ENCODE data around the gene ZBTB7A.

ZBTB7A gene

DNA sequence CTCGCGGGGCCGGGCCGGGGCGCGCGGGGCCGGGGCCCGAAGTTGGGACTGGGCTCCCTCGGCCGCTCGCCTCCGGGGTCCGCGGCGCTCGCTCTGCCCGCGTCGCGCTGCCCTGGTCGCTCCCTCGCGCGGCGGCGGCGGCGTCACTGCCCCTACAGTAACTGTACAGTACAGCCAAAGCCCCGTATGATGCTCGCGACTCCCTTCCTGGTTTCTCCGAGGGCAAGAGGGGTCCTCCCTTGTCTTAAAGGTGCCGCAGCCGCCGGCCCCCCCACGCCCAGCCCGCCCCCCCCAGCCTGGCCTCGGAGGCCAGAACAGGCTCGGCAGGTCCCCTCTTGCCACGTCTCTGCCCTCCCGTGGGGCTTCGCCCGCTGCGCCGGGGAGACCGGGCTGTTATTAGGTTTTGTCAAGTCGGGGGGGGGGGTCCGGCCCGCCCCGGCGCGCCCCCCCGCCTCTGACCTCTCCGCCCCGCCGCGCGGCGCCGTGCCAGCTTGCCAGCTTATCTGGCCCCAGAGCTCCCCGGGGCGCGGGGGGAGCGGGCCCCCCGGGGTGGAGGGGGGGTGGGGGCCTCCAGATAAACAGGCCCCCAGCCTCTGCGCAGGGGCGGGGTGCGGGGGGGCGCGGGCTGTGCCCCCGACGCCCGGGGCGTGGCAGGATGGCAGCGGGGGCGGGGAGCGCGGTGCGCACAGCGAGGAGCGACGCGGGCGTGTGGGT lies at the start of gene ZBTB7A:
Gene ZBTB7A, minus strand, starts transcription at position 218 of the 714 bp plus-strand sequence. CDS start 11,667 bp downstream, outside the sequence.
- no peak for FAIRE-seq

DNA sequence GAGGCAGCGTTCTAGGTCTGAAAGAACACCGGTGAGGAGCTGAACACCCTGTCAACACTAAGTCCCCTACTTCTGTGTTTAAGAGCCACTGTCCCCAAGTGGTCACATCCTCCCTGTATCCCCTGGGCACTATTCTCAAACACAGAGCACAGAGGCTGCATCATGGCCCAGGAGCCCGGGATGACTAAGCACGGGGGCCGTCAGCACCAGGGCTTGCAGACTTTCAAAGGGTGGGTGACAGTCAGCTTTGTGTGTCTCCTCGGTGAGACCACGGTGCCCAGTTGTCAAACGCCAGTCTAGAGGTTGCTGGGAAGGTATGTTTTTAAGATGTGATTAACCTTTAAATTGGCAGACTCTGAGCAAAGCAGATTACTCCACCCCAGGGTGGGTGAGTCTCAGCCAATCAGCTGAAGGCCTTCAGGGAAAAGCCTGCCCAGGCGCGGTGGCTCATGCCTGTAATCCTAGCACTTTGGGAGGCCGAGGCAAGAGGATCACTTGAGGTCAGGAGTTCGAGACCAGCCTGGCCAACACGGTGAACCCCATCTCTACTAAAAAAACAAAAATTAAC lies 49.2 kb upstream of the ZBTB7A start:
- no peak for FAIRE-seq

DNA sequence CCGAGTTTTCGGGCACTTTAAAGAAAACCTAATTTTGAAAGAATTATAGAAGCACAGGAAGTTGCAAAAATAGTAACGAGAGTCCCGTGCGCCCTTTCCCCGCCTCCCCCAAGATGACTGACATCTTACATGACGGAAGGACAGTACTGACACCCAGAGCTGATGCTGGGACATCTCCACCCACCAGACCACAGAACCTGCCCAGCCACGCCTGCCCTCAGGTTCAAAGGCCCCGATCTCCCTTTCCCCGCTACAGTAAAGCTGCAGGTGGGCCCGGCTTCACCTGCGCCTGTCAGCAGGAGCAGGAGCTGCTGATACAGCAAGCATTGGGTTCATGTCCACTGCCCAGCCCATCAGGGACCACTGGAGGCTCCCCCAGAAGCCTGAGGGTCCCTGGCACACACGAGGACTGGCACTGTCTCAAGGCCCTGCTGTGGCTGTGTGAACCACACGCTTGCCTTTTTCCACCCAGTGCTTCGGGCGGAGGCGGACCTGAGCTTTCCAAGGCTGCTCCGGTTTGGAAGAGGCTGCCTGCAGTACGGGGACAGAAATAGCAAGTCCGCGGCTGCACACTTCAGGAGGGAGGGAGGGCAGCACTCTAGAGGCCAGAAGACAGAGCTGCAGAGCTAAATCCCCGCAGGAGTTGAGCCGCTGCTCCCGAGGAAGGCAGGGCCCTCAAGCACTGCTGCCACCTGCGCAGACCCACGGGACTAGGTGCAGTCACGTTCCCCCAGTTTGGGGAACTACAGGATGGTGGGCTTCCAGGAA lies 48.5 kb upstream of the ZBTB7A start:
- FAIRE-seq, result no peak

DNA sequence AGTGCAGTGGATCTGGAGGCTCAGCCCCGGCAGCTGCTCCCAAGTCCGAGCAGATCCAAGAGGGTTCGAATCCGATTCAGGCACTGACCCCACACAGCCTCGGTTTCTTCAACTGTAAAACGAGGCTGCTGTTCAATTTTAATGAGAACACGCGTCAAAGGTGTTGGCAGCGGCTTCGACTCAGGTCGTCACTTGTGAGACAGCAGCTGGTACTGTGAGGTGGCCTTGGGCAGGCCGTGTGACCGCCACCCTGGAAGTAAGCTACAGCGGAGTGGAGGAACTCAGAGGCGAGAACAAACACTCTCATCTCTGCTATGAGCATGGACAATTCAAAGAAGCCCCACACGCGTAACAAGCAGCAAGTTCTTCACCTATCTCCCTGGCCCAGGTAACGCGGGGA lies 47.5 kb upstream of the ZBTB7A start:
- FAIRE-seq, result no peak

DNA sequence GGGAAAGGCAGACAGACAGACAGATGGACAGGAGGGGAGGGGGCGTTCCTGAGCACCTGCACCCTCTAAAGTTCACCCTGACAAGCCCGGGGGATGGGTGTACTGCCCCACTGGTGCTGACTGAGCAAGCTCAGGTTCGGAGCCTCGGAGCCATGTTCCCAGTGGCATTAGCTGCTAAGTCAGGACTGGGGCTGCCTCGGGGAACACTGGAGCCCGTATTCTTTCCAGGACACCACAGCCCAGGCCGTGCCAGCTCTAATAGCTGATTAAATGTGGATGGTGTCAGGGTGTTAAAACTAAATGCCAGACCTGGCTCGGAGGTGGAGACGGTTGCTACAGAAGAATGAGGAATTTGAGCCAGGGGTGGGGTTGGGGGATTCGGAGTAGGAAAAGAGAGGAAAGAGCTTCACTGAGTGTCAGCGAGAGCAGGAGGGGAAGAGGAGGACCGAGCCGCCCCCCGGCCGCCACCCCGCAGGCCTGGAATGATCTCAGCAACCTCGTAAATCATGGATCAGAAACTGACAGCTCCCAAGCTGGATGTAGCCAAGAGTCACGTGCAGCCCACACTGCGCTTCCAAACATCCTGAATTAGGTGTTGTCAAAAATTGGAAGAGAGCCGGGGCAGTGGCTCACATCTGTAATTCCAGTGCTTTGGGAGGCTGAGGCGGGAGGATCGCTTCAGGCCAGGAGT lies 46.8 kb upstream of the ZBTB7A start:
- no peak for FAIRE-seq

DNA sequence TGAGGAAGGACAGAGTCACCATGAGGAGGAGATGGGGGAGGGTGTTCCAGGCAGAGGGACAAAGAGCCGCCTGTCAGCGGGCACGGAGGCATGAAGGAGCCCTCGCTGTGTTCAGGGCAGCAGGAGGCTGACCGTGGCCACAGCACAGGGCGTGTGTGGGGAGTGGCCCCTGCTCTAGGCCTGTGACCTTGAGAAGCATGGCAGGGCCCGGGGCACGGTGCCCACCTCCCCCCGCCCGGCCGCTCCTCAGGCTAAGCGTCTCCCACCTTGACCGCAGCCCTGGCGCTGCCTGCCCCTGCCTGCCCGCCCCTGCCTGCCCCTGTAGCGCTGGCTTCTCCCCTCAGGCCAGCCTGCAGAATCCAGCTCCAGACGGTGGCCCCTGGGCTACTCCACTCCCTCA lies 45.7 kb upstream of the ZBTB7A start:
- FAIRE-seq, result no peak

DNA sequence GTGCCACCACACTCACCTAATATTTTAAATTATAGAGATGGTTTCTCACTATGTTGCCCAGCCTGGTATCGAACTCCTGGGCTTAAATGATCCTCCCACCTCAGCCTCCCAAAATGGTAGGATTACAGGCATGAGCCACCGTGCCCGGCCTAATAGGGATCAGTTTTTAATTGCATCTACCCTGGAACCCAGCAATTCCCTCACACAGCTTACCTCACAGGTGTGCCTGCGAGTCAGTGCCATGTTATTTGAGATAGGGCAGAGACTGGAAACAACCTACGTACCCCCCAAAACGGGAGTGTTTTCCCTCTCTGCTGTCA lies 42.9 kb upstream of the ZBTB7A start:
- no peak for FAIRE-seq

DNA sequence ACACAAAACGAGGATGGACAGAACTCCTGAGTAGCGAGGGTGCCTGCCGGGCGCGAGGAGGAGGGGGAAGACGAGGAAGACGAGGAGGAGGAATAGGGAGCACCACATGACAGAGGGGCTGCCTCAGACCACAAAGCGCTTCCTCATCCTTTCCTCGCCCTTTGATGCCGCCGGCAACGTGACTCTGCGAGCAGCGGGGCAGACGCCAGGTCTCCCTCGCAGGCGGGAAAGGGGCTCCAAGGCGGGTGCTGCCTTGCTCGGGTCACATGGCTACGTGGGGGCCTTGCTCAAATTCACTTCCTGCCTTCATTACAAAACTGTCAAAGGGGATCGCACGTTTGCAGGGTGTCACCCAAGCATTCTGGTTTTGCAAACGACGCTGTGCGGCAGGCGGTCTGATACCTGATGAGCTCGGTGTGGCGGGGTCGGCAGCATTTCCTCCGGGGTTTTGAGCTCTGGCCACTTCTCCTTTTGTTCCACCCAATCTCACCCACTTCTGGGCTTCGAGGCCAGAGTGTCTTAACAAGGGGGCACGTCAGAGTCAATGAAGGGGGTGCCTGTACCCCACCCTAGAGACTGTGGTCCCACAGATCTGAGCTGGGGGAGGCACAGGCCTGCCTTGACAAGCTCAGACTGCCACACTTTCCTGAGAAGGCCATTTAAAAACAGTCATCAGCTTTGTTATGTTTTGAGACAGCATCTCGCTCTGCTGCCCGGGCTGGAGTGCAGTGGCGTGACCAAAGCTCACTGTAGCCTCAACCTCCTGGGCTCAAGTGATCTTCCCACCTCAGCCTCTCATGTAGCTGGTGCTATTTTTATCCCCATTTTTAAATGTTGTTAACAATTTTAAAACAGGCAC lies 42.3 kb upstream of the ZBTB7A start:
- no peak for FAIRE-seq

DNA sequence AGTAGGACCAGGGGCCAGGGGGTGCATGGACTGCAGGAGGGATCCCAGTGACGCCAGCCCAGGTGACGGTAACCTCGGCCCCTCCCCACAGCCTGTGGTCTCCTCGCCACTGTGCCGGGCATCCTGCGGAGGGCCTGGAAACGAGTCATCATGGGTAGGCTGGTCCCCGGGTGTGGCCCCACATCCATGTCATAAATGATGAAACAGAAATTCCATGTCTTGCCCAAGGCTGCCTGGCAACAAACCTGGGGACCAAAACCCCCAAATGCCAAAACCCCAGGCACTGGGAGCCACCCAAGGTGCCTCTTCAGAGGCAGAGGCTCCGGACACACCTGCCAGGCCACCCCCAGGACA lies 36.4 kb upstream of the ZBTB7A start:
- no peak for FAIRE-seq

DNA sequence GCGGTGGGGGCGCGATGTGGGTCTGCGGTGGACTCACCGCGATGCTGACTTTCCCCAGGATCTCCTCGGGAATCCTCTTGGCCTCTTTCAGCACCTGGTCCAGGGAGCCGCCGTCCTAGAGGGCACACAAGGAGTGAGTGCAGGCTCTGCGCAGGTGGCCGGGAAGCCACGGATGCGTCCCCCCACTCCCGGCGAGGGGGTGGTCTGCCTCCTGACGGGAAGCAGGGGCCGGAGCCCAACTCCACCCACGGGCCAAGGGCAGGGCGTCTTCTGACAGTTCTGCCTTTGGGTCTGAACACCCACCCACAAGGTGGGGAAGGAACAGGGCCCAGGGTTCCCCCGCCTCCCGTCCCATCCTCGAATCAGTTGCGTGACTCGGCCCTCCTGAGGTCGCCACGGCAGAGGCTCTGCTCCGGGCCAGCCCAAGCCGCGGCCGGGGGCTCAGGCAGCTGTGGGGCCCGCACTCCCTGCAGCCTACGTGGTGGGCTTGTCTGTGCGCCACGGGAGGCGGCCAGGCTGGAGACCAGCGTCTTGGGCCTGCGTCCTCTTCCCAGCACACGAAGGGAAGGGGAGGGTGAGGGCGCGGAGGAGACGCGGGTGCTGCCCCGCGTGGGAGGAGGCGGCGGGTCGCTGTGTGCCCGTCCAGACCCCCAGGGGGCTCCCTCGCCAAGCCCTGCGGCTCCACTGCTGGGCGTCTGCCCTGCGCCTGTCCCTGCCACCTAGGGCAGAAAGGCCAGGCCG lies 35.8 kb upstream of the ZBTB7A start:
- FAIRE-seq, result no peak

DNA sequence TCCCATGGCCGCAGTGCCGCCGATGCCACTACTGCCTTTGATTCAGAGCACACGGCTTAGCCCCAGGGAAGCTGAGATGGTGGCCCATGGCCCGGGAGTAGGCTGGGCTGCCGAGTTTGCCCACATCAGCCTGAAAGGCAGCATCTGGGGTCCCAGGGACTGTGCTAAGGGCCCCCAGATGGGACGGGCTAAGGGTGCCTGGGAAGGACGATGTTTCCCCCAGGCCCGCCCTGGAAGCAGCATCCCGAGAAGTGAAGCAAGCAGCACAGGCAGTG lies 34.7 kb upstream of the ZBTB7A start:
- FAIRE-seq, result no peak

DNA sequence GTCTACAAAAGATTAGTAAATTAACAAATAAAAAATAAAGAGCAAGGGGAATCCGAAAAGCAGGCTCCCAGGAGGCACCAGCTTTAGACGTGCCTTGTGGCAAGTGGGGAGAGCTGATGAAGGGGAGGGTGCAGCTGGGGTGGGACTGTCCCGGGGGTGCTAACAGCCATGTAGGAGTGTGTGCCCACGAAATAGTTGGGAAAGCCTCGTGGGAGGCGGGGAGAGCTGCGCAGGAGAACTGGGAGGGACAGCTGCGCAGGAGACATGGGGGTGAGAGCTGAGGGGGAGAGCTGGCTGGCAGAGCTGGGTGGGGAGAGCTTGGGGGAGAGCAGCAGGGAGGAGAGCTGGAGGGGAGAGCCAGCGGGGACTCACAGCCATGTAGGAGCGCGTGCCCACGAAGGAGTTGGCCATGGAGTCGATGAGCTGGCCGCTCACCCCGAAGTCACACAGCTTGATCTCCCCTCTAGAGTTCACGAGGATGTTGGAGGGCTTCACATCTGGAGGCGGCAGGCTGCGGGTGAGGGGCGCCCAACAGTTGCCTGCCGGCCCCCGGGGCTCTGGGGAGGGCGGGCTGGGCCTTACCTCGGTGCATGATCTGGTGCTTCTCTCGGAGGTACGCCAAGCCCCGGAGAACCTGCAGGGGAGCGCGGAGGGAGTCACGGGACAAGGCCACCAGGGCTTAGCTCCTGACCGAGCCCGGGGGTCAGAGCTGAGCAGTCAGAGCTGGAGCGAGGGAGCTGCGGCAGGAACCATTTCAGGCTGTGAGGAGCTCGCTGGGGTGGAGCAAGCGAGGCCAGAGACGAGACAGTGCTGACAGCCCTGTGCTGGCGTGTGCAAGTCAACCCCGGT lies 34.2 kb upstream of the ZBTB7A start:
- FAIRE-seq, result no peak

DNA sequence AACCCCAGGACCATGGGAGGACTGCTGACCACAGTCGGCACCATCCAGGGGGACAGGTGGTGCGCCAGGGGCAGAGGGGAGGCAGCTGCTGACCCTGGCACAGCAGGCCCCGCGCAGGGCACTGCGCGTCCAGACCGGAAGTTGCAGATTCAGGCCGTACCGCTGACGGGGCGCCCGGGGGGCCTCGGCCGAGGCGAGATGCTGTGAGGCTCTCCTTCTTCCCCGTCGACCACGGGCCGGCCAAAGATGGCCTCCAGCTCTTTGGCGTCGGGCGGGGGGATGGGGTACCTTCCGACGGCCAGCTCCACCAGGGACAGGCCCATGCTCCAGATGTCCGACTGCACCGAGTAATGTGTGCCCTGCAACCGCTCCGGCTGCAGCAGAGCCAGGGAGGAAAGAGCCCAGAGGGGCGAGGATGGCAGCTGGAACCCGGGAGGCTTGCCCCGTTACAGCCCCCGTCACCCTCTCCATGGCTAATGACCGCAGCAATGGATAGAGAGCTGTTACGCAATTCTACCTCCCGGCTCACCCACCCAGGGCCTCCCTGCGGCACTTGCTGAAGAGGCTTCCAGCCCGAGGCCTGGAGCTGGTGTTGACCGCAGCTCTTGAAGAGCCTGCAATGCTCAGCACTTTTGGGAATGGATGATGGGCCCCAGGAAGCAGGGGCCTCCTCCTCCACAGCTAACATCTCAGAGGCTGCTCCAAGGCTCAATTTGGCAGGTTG lies 32.5 kb upstream of the ZBTB7A start:
- FAIRE-seq, result no peak

DNA sequence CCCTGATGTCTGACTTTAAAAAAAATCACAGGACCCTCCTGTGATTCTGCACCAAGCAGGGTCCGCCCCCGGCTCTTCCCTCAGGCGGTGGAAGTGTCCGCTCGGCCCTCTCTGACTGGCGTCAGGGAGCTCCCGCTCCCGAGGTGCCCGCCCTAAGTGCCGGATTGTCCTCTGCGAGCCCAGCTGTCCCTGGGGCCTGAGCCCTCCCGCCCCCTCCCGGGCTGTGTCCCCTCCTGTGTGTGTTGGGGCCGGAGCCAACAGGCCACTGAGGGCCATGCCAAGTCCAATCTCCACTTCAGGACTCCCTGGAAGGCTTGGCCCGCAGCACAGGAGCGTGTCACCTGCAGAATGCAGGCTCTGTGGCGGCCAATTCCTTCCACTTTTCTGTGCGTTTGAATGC lies 31.8 kb upstream of the ZBTB7A start:
- no peak for FAIRE-seq

DNA sequence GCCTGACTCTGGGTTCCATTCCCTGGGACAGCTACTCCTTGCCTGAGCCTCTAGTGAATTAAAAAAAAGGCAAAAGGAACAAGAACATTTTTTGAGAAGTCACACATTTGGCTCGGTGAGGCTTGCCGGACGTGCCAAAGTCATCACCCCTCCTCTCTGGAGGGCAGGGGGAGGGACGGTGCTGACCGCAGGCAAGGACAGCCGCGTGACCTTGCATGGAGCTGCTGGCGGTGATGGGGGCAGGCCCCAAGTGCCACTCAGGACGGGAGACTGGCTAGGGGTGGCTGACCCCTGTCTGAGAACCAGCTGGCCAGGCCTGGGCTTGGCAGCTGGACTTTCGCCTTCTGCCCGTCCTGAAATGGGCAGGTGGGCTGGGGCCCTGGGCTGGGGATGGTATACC lies 30.8 kb upstream of the ZBTB7A start:
- no peak for FAIRE-seq

DNA sequence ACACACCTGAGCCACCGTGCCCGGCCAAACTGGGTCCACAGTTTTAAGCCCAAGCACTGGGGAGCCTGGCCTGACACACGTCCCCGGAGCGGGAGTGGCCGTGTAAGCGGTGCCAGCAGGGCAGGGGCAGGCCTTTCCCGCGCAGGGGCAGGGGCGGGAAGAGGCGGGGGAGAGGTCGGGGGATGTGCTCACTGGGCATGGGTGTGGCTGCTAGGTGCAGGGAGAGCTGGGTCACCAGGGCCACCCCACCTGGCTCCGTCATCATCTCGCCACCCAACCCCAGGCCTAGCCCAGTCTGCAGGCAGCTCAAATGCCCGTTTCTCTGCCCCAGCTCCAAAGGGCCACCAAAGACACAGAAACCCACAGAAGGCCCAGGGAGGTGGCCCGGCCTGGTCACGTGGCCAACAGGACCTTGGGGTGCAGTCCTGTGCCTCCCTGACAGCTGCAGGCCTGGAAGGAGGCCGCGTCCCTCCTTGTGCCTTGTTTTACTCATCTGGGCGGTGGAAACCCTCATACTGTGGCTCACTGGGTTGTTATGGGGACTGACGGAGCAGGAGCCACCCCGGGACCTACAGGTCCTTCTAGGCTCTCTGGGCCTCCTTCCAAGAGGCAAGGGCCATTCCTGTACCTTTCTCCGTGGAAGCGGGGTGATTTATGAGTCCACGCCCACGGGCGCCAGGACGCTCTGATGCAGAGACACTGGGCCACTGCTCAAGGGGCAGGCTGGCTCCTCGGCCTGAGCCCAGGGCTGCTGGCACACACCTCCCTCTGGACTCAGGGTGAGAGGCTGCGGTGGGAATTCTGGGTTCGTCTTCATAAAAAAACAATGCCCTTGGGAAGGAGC lies 29.6 kb upstream of the ZBTB7A start:
- no peak for FAIRE-seq

DNA sequence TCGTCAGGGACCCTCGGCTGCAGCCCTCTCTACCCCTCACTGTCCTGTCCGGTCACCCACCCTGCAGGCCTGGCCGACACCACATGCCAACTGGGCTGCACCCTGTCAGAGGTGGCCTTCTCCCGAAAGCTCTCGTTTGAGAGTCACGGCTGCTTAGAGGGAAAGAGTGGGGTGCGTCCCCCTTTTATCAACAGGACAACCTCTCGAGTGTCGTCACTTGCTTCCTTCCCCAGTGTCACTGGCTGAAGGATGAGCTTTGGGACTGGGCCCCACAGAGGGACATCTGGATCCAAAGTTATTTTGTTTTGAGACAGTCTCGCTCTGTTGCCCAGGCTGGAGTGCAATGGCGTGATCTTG lies 28.8 kb upstream of the ZBTB7A start:
- FAIRE-seq, result no peak

DNA sequence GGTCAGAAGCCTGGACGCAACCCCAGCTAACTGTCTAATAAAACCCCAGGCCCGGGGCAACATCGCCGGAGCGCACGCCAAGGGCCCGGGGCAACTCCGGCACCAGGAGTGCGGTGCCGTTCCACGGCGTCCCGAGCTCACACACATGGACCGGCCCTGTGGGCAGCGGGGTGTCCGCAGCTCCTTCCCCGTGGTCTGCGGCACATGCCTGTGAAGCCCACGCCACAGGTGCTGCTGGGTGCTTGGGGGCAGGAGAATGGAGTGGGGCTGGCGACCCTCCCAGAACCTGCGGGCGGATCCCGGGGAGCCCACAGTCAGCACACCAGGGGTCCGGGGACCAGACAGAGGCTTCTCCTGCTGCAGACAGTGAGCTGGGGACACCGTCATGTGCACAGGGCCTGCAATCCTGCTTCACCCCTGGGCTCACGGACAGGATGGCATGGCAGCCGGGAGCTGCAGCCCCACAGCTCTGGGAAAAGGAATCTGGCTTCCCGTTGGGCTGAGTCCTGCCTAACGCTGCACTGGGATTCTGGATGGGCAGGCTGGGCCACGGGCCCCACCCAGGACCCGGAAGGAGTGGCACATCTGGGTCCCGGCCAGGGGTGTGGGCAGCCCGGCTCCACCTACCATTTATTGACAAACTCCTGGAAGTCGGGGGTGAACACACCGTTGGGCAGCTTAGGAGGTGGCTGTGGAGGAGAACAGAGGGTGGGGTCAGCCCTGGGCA lies 28.2 kb upstream of the ZBTB7A start:
- FAIRE-seq, result no peak

DNA sequence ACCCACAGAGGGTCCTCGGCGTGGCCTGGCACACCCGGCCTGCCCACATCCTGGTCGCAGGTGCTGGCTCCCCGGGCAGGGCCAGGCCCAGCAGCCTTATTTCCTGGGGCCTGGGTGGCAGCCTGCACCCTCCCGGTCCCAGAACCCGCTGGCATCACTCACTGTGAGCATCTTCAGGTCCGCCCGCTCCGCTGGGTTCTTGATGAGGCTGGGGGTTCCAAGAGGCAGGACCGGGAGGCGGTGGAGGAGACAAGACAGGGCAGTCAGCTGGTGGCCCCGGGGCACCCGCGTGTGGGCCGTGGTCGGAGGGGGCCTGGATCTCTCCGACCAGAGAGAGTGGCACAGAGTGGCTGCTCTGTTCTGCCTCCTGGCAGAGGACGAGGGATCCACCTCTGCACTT lies 27.6 kb upstream of the ZBTB7A start:
- FAIRE-seq, result no peak

All from colon (tissue), 2 donors.